RWPE2 (cell line): ENCODE results near the gene TMEM154.

Experiments
- ATAC-seq: fragments of 200-7000 bp; cut with Tn5 transposase; 3 replicates; pipeline ENCODE4 v1.9.1; 2021; ENCODE audit warnings: low read depth
- DNase-seq: peaks from one replicate; pipeline ENCODE4 v3.0.0-alpha.2; 2020; ENCODE audit warnings: low spot score
- H3K27ac ChIP-seq: fragments of 450-650 bp; 2 replicates; pipeline ENCODE4 v1.5.1; 2017; ENCODE audit warnings: mild to moderate bottlenecking; ENCODE audit not compliant: poor library complexity, severe bottlenecking
- H3K27me3 ChIP-seq: fragments of 250-450 bp; sonication (Bioruptor Pico); 2 replicates; pipeline ENCODE4 v1.5.1; 2021; ENCODE audit warnings: mild to moderate bottlenecking, moderate library complexity; ENCODE audit not compliant: insufficient read depth, poor library complexity, severe bottlenecking
- H3K36me3 ChIP-seq: fragments of 250-450 bp; sonication (Bioruptor Pico); 2 replicates; pipeline ENCODE4 v1.5.1; 2020; ENCODE audit warnings: low read depth, mild to moderate bottlenecking, moderate library complexity
- H3K4me1 ChIP-seq: fragments of 250-450 bp; sonication (Bioruptor Pico); 2 replicates; pipeline ENCODE4 v1.5.1; 2021; ENCODE audit warnings: mild to moderate bottlenecking, moderate library complexity; ENCODE audit not compliant: insufficient read depth, poor library complexity, severe bottlenecking
- H3K4me3 ChIP-seq: fragments of 250-450 bp; sonication (Bioruptor Pico); 2 replicates; pipeline ENCODE4 v1.5.1; 2021; ENCODE audit warnings: mild to moderate bottlenecking, moderate library complexity; ENCODE audit not compliant: severe bottlenecking
- H3K9me3 ChIP-seq: fragments of 250-450 bp; sonication (Bioruptor Pico); 2 replicates; pipeline ENCODE4 v1.5.1; 2021; ENCODE audit warnings: mild to moderate bottlenecking, moderate library complexity; ENCODE audit not compliant: severe bottlenecking
- TF ChIP-seq, protein P1 (sequence below): fragments of 450-650 bp; IDR thresholded peaks from one replicate; pipeline ENCODE4 v1.5.1; 2017; ENCODE audit warnings: mild to moderate bottlenecking, moderate library complexity; ENCODE audit not compliant: poor library complexity, severe bottlenecking

TMEM154 gene

DNA sequence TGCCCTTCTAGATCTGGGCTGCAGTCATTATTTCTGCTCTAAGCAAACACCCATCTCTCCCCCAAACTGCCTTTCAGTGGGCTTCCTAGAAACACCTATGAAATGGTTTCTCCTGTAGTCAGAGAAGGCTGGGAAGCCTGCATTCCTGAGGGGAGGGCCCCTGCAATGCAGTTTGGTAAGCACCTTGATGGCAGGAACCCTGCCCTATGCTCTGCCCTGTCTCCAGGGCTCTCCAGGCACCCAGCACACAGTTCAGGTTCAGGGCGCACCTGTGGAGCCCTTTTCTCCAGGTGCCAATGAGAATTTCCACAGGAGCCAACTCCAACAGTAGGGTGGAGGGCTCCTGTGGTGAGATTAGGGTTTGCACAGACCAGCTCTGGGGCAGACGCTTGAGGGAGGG is 74.8 kb downstream of the TMEM154 start:
- DNase-seq (no peak), ATAC-seq (no peak)
- no peaks in the 10 kb centered on the region for H3K27me3 ChIP-seq
- H3K9me3 ChIP-seq = no peaks in the 10 kb centered on the region
- H3K27ac ChIP-seq = no peak overlapping the region
- H3K4me3 ChIP-seq = no peak overlapping the region
- H3K36me3 ChIP-seq = no peaks in the 10 kb centered on the region
- TF ChIP-seq, protein P1, sequence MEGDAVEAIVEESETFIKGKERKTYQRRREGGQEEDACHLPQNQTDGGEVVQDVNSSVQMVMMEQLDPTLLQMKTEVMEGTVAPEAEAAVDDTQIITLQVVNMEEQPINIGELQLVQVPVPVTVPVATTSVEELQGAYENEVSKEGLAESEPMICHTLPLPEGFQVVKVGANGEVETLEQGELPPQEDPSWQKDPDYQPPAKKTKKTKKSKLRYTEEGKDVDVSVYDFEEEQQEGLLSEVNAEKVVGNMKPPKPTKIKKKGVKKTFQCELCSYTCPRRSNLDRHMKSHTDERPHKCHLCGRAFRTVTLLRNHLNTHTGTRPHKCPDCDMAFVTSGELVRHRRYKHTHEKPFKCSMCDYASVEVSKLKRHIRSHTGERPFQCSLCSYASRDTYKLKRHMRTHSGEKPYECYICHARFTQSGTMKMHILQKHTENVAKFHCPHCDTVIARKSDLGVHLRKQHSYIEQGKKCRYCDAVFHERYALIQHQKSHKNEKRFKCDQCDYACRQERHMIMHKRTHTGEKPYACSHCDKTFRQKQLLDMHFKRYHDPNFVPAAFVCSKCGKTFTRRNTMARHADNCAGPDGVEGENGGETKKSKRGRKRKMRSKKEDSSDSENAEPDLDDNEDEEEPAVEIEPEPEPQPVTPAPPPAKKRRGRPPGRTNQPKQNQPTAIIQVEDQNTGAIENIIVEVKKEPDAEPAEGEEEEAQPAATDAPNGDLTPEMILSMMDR = no peak
- no peaks in the 10 kb centered on the region for H3K4me1 ChIP-seq

DNA sequence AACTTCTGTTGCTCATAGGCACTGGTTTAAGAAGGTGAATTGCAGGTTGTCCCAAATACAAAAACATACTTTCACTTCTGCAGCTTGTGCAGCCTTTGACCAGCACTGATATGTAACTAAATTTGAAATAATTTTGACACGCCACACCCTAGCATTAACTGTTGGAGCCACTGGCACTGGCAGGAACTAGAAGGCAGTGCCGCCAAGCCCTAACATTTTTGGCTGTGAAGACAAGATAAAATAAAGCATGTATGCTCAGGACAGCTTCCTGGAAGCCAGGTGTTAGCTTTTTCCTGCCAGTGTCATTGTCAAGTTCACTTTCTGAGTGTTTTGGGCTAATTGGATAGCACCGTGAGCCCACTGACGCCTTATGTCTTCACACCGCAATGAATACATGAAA is 78.6 kb downstream of the TMEM154 start:
- H3K36me3 ChIP-seq = no peaks in the 10 kb centered on the region
- TF ChIP-seq, protein P1 = no peak
- H3K4me1 ChIP-seq = no peaks in the 10 kb centered on the region
- no peaks in the 10 kb centered on the region for H3K27me3 ChIP-seq
- H3K27ac ChIP-seq = no peak overlapping the region
- H3K9me3 ChIP-seq = no peaks in the 10 kb centered on the region
- ATAC-seq (no peak), DNase-seq (no peak)
- H3K4me3 ChIP-seq = no peak overlapping the region

DNA sequence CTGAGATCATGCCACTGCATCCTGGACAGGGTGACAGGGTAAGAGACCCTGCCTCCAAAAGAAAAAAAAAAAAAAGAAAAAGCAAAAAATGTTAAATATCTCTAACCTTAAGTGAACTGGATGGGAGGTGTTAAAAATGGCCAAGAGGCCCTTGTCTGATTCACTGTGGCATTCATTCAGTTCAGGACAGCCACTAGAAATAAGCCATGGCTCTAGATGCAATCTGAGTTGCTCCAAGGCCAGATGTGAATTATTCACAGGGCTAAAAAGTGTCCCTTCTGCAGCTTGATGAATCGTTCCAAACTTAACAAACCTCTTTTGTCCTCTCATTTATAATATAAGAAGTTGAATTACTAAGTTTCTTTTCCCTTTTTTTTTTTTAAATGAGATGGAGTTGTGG is 80.2 kb downstream of the TMEM154 start:
- Histone ChIP-seq H3K27me3 (no peaks in the 10 kb centered on the region), H3K27ac (no peak overlapping the region), H3K9me3 (no peaks in the 10 kb centered on the region), H3K4me1 (no peaks in the 10 kb centered on the region), H3K4me3 (no peak overlapping the region), H3K36me3 (no peaks in the 10 kb centered on the region)
- no peak for ATAC-seq
- DNase-seq = no peak
- TF ChIP-seq, protein P1 = no peak

DNA sequence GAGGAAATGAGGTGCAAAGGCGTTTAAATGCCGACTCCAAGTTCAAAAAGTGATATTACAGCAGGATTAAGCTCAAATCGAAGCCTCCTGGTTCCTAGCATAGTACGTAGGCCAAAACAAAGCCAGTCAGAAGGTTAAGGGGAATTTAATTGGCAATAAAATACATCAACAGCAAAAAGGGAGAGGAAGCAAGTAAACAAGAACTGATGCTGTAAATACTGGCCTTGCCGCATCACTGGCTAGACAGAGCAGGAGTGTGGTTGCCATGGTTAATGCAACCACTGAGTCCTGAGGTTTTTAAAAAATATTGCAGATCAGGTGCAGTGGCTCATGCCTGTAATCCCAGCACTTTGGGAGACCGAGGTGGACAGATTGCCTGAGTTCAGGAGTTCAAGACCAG is 80.7 kb downstream of the TMEM154 start:
- H3K27ac ChIP-seq = no peak overlapping the region
- TF ChIP-seq, protein P1 = no peak

DNA sequence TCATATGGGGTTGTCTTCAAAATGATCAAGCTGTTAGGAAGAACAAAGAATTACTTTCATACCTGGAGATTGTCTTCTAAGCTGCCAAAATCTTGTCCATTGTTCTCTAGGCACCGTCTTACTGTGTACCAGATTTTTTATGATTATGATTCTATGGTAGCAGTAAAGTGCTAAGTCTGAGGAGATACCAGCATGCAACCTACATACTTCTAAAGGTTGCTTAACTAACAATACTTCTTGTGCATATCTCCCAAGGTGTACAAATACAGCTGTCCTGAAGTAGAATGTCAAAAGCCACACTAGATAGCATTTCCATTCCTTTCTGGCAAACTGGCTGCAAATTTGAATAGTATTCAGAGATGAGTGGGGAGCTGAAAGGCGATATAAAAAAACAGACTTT is 81.3 kb downstream of the TMEM154 start:
- TF ChIP-seq, protein P1 = no peak
- no peak overlapping the region for H3K27ac ChIP-seq
- no peak for DNase-seq
- H3K4me3 ChIP-seq = no peak overlapping the region
- H3K36me3 ChIP-seq = no peaks in the 10 kb centered on the region
- H3K4me1 ChIP-seq = no peaks in the 10 kb centered on the region
- no peaks in the 10 kb centered on the region for H3K9me3 ChIP-seq
- ATAC-seq = no peak
- H3K27me3 ChIP-seq = no peaks in the 10 kb centered on the region

More for the DNA sequence above, 80.7 kb downstream of the TMEM154 start:
- Histone ChIP-seq H3K4me1 (no peaks in the 10 kb centered on the region), H3K36me3 (no peaks in the 10 kb centered on the region), H3K9me3 (no peaks in the 10 kb centered on the region), H3K27me3 (no peaks in the 10 kb centered on the region), H3K4me3 (no peak overlapping the region)
- ATAC-seq (no peak), DNase-seq (no peak)
